HEK293T (cell line): ENCODE measurements around the gene DDX3X.
"Not testable (repeated sequence)": the region's sequence is repeated elsewhere in the genome, so short reads cannot be mapped to it uniquely, and the experiment has no call there.

Source experiments
- CTCF ChIA-PET: fragments of 350-600 bp; formaldehyde crosslinking; extraction: SDS; loops from one replicate; lab custom pipeline; 2021; ENCODE audit warnings: antibody characterized with exemption, inconsistent platforms; lab: Yijun Ruan, JAX
- POLR2A ChIA-PET: fragments of 350-600 bp; formaldehyde crosslinking; extraction: SDS; loops from one replicate; lab custom pipeline; 2020; ENCODE audit warnings: antibody characterized with exemption, inconsistent platforms; lab: Yijun Ruan, JAX
- DNase-seq: peaks from one replicate; pipeline ENCODE4 v3.0.0; 2012; ENCODE audit warnings: mixed read lengths; ENCODE audit errors: extremely low spot score
- ARNT ChIP-seq: fragments of 450-650 bp; IDR thresholded peaks from 2 replicates; pipeline ENCODE4 v1.6.1; 2017; ENCODE audit warnings: mild to moderate bottlenecking
- BHLHE40 ChIP-seq: fragments of 450-650 bp; IDR thresholded peaks from 2 replicates; pipeline ENCODE4 v1.6.1; 2016; ENCODE audit warnings: mild to moderate bottlenecking, moderate library complexity, borderline replicate concordance
- CTBP1 ChIP-seq: fragments of 450-650 bp; IDR thresholded peaks from 2 replicates; pipeline ENCODE4 v1.6.1; 2016; ENCODE audit warnings: borderline replicate concordance
- ELF4 ChIP-seq: fragments of 450-650 bp; IDR thresholded peaks from 2 replicates; pipeline ENCODE4 v1.6.1; 2017; ENCODE audit warnings: antibody characterized with exemption
- FOXA1 ChIP-seq: fragments of 450-650 bp; IDR thresholded peaks from 2 replicates; pipeline ENCODE4 v1.6.1; 2016; ENCODE audit warnings: mild to moderate bottlenecking
- FOXK2 ChIP-seq: fragments of 450-650 bp; IDR thresholded peaks from 2 replicates; pipeline ENCODE4 v1.6.1; 2016; ENCODE audit warnings: mild to moderate bottlenecking
- FOXM1 ChIP-seq: fragments of 450-650 bp; IDR thresholded peaks from 2 replicates; pipeline ENCODE4 v1.6.1; 2017; ENCODE audit warnings: mild to moderate bottlenecking, borderline replicate concordance
- HDGF ChIP-seq: fragments of 450-650 bp; IDR thresholded peaks from 2 replicates; pipeline ENCODE4 v1.6.1; 2017; ENCODE audit warnings: antibody characterized with exemption, borderline replicate concordance
- L3MBTL2 ChIP-seq: fragments of 450-650 bp; conservative IDR thresholded peaks from 2 replicates; pipeline ENCODE4 v1.6.1; 2016; ENCODE audit warnings: mild to moderate bottlenecking
- LEF1 ChIP-seq: fragments of 450-650 bp; IDR thresholded peaks from 2 replicates; pipeline ENCODE4 v1.6.1; 2017; ENCODE audit warnings: mild to moderate bottlenecking, borderline replicate concordance
- NFRKB ChIP-seq: fragments of 450-650 bp; IDR thresholded peaks from 2 replicates; pipeline ENCODE4 v1.6.1; 2016; ENCODE audit warnings: mild to moderate bottlenecking, moderate library complexity
- PKNOX1 ChIP-seq: fragments of 450-650 bp; IDR thresholded peaks from 2 replicates; pipeline ENCODE4 v1.6.1; 2016
- SP1 ChIP-seq: fragments of 450-650 bp; IDR thresholded peaks from 2 replicates; pipeline ENCODE4 v1.6.1; 2017
- SUZ12 ChIP-seq: fragments of 450-650 bp; IDR thresholded peaks from 2 replicates; pipeline ENCODE4 v1.6.1; 2016; ENCODE audit warnings: mild to moderate bottlenecking
- TARDBP ChIP-seq: fragments of 450-650 bp; IDR thresholded peaks from 2 replicates; pipeline ENCODE4 v1.6.1; 2016
- ZNF384 ChIP-seq: fragments of 450-650 bp; IDR thresholded peaks from 2 replicates; pipeline ENCODE4 v1.6.1; 2016

DDX3X gene

GRCh38 chrX:41312786-41313185 lies 21.2 kb upstream of the DDX3X start:
- DNase-seq, result no peak
- CTCF ChIA-PET, result interaction anchor here (0.6 kb wide), 1 partner anchor 12 kb away, joined by 3 read pairs; no protein-coding TSS in a partner anchor
- no peak for TF ChIP-seq HDGF
- TF ChIP-seq ZNF384, result 0 out of 2 replicates have a peak, but pooled peaks have one; percentile 33
- POLR2A ChIA-PET, result interaction anchor here (1.5 kb wide), 1 partner anchor 21 kb away, joined by 5 read pairs; the partner anchor contains the start of gene DDX3X

- TF ChIP-seq TARDBP, result no peak
- TF ChIP-seq NFRKB, result no peak
- no peak for TF ChIP-seq PKNOX1
- TF ChIP-seq ELF4, result no peak
- TF ChIP-seq FOXM1, result no peak
- no peak for TF ChIP-seq LEF1
- TF ChIP-seq ZNF384, result no peak
- no peak for TF ChIP-seq SP1
- TF ChIP-seq L3MBTL2, result no peak
- TF ChIP-seq FOXK2, result no peak
- no peak for DNase-seq
- POLR2A ChIA-PET, result interaction anchor here (1.8 kb wide), 1 partner anchor 20 kb away, joined by 6 read pairs; the partner anchor contains the start of gene DDX3X
- CTCF ChIA-PET, result no interaction called here
Observed at GRCh38 chrX:41313419-41313818, 20.5 kb upstream of the DDX3X start.

- DNase-seq, result no peak
- ChIA-PET POLR2A (interaction anchor here (1.8 kb wide), 1 partner anchor 19 kb away, joined by 6 read pairs; the partner anchor contains the start of gene DDX3X), CTCF (interaction anchor here (0.6 kb wide), 1 partner anchor 633 kb away, joined by 3 read pairs; no protein-coding TSS in a partner anchor)
- TF ChIP-seq CTBP1 (no peak), TARDBP (no peak), NFRKB (no peak), ZNF384 (no peak), ELF4 (no peak), LEF1 (no peak), FOXM1 (no peak), SUZ12 (no peak), HDGF (no peak), SP1 (no peak), PKNOX1 (no peak), FOXK2 (no peak), BHLHE40 (no peak), FOXA1 (no peak), L3MBTL2 (no peak), ARNT (no peak)
Observed at GRCh38 chrX:41314204-41314603, 19.8 kb upstream of the DDX3X start.

GRCh38 chrX:41314881-41315280 lies 19.1 kb upstream of the DDX3X start:
- TF ChIP-seq HDGF (no peak), FOXK2 (no peak), BHLHE40 (no peak), ZNF384 (no peak), SP1 (no peak), ARNT (no peak), FOXA1 (no peak), ELF4 (no peak), NFRKB (no peak), TARDBP (no peak), LEF1 (no peak), CTBP1 (no peak)
- POLR2A ChIA-PET, result interaction anchor here (1.8 kb wide), 1 partner anchor 19 kb away, joined by 6 read pairs; the partner anchor contains the start of gene DDX3X
- no peak for DNase-seq
- CTCF ChIA-PET, result no interaction called here

- DNase-seq, result not testable (repeated sequence)
- CTCF ChIA-PET, result interaction anchor here (0.6 kb wide), 1 partner anchor 12 kb away, joined by 4 read pairs; no protein-coding TSS in a partner anchor
- POLR2A ChIA-PET, result interaction anchor here (0.8 to 1.2 kb wide), 2 partner anchors 9 to 17 kb away, joined by 4 to 5 read pairs; partner anchors contain the start of gene DDX3X
Observed at GRCh38 chrX:41316266-41316665, 17.7 kb upstream of the DDX3X start.

GRCh38 chrX:41317477-41318208 lies 16.3 kb upstream of the DDX3X start:
- no peak for DNase-seq
- POLR2A ChIA-PET, result no interaction called here
- no peak for TF ChIP-seq SUZ12
- no peak for TF ChIP-seq BHLHE40
- TF ChIP-seq FOXK2, result no peak
- TF ChIP-seq LEF1, result no peak
- TF ChIP-seq SP1, result no peak
- TF ChIP-seq CTBP1, result no peak
- TF ChIP-seq ARNT, result no peak
- no peak for TF ChIP-seq FOXM1
- TF ChIP-seq PKNOX1, result no peak
- no peak for TF ChIP-seq ELF4
- no peak for TF ChIP-seq NFRKB
- no peak for TF ChIP-seq ZNF384
- TF ChIP-seq FOXA1, result no peak
- no peak for TF ChIP-seq TARDBP
- no peak for TF ChIP-seq L3MBTL2
- no peak for TF ChIP-seq HDGF
- CTCF ChIA-PET, result interaction anchor here (0.6 kb wide), 1 partner anchor 44 kb away, joined by 4 read pairs; no protein-coding TSS in a partner anchor
